ENCODE results near the gene SUCLA2.
"Not testable (repeated sequence)": the region's sequence is repeated elsewhere in the genome, so short reads cannot be mapped to it uniquely, and the experiment has no call there.

Gene SUCLA2
- total RNA-seq, result 8.5 to 21.4 (median 16.5) reads per million in 4 donors

- DNase-seq, result peak; percentile 68 to 93 (median 83)
These were observed at the start of gene SUCLA2 for GRCh38 chr13:48001114-48001881. TSS of gene SUCLA2 (minus strand) at chr13:48001273. CDS start at chr13:48001269, 4 bp downstream.

- no peak for DNase-seq
These were observed 49.5 kb upstream of the SUCLA2 start for GRCh38 chr13:48050550-48050949.

GRCh38 chr13:48043789-48044503 is 42.9 kb upstream of the SUCLA2 start:
- peak in 1 of 5 donors; percentile 55 for DNase-seq

- DNase-seq, result no peak
These were observed 41.8 kb upstream of the SUCLA2 start for GRCh38 chr13:48042894-48043293.

GRCh38 chr13:48040896-48041295 is 39.8 kb upstream of the SUCLA2 start:
- no peak for DNase-seq

- no peak for DNase-seq
These were observed 39.0 kb upstream of the SUCLA2 start for GRCh38 chr13:48040049-48040448.

- peak in 1 of 5 donors; percentile 18 for DNase-seq
These were observed 37.7 kb upstream of the SUCLA2 start for GRCh38 chr13:48038761-48039160.

GRCh38 chr13:48037346-48038173 is 36.5 kb upstream of the SUCLA2 start, which contains the start of gene NUDT15:
TSS of gene NUDT15 (plus strand) at chr13:48037726. CDS start at chr13:48037747, 21 bp downstream.
- peak; percentile 91 to 98 (median 94) for DNase-seq

GRCh38 chr13:48029859-48030258 is 28.8 kb upstream of the SUCLA2 start:
- no peak for DNase-seq

- DNase-seq, result no peak
These were observed 27.0 kb upstream of the SUCLA2 start for GRCh38 chr13:48028066-48028465.

GRCh38 chr13:48019796-48020195 is 18.7 kb upstream of the SUCLA2 start:
- no peak for DNase-seq

GRCh38 chr13:48018637-48019036 is 17.6 kb upstream of the SUCLA2 start:
- DNase-seq, result no peak

- DNase-seq, result no peak
These were observed 13.3 kb upstream of the SUCLA2 start for GRCh38 chr13:48014359-48014758.

- no peak for DNase-seq
These were observed 11.6 kb upstream of the SUCLA2 start for GRCh38 chr13:48012668-48013067.

GRCh38 chr13:48010698-48011097 is 9.6 kb upstream of the SUCLA2 start:
- no peak for DNase-seq

- DNase-seq, result no peak
These were observed 8.2 kb upstream of the SUCLA2 start for GRCh38 chr13:48009284-48009683.

- DNase-seq, result no peak
These were observed 5.3 kb upstream of the SUCLA2 start for GRCh38 chr13:48006396-48006795.

GRCh38 chr13:48004201-48004600 is 3.1 kb upstream of the SUCLA2 start:
- no peak for DNase-seq

- DNase-seq, result not testable (repeated sequence)
These were observed 926 bp upstream of the SUCLA2 start for GRCh38 chr13:48001999-48002398.

- DNase-seq, result peak in 2 of 5 donors; percentile 12 to 13
These were observed 437 bp downstream of the SUCLA2 start for GRCh38 chr13:48000559-48001113.

GRCh38 chr13:47999973-48000372 is 1.1 kb downstream of the SUCLA2 start:
- DNase-seq, result no peak

GRCh38 chr13:47997384-47997783 is 3.7 kb downstream of the SUCLA2 start:
- DNase-seq, result no peak

GRCh38 chr13:47991859-47992258 is 9.2 kb downstream of the SUCLA2 start:
- DNase-seq, result no peak
